Endothelial cell of umbilical vein (primary cell): ENCODE data around the gene AKR1C2. TPM values are rescaled to one million over a fixed set of nuclear protein-coding genes. Genes with fewer than 3 reads are reported as not detected.
"Not testable (repeated sequence)": the region's sequence is repeated elsewhere in the genome, so short reads cannot be mapped to it uniquely, and the experiment has no call there.

Experiments used
- BruUV-seq: library from RNA; stranded (reverse); fragments of 400-500 nt; replicated peaks from 2 replicates; lab custom pipeline; 2021; lab: Mats Ljungman, UMichigan
- CTCF ChIA-PET: fragments of 300-600, 350-600 bp; sonication (Branson Sonifier 250); formaldehyde crosslinking; loops from one replicate; lab custom pipeline; 2021; ENCODE audit warnings: antibody characterized with exemption, inconsistent platforms; lab: Charles Lee
- POLR2A ChIA-PET: fragments of 300-600, 350-600 bp; sonication (Branson Sonifier 250); formaldehyde crosslinking; loops from one replicate; lab custom pipeline; 2021; ENCODE audit warnings: antibody characterized with exemption, inconsistent platforms; lab: Charles Lee
- DNase-seq: peaks from one replicate; pipeline ENCODE4 v3.0.0-alpha.2; 2011; ENCODE audit warnings: low read depth, low spot score
- FAIRE-seq: peaks from 2 replicates; lab custom pipeline; 2011; peaks lifted over from hg19 to GRCh38; lab: Jason Lieb, UNC
- H2AFZ ChIP-seq: 2 replicates; pipeline ENCODE4 v1.6.0; 2012; ENCODE audit warnings: low read depth, low read length, control low read depth, inconsistent platforms
- H3K27ac ChIP-seq: 2 replicates; pipeline ENCODE4 v1.5.1; 2011; ENCODE audit warnings: low read depth, mild to moderate bottlenecking, control low read depth, low read length, moderate library complexity; ENCODE audit not compliant: insufficient read depth
- H3K27me3 ChIP-seq, 2 experiments: 2 replicates each; pipeline versions ENCODE4 v1.6.0 to v1.6.1; 2011; ENCODE audit warnings: low read length in 2 of 2, mixed read lengths in 1 of 2; ENCODE audit not compliant: control insufficient read depth in 2 of 2, insufficient read depth in 2 of 2
- H3K36me3 ChIP-seq, 2 experiments: 2 replicates in 1 of 2; 3 replicates in 1 of 2; pipeline ENCODE4 v1.5.1; 2011; ENCODE audit warnings: low read length in 2 of 2, mild to moderate bottlenecking in 1 of 2, moderate library complexity in 1 of 2; ENCODE audit not compliant: control insufficient read depth in 2 of 2, insufficient read depth in 2 of 2; ENCODE audit errors: extremely low read depth in 1 of 2
- H3K4me1 ChIP-seq: 3 replicates; pipeline ENCODE4 v1.5.1; 2011; ENCODE audit warnings: mild to moderate bottlenecking, low read length; ENCODE audit not compliant: control insufficient read depth, insufficient read depth; ENCODE audit errors: extremely low read depth
- H3K4me2 ChIP-seq: 2 replicates; pipeline ENCODE4 v1.6.1; 2011; ENCODE audit warnings: low read length, control low read depth, mixed read lengths; ENCODE audit not compliant: insufficient read depth
- H3K4me3 ChIP-seq, 3 experiments: fragments of 200-600 bp in 1 of 3; sonication (generic), shearing (Covaris generic) in 1 of 3; replicated peaks in 1 of 3; 2 replicates each; pipeline ENCODE4 v1.5.1; 2011 to 2016; ENCODE audit warnings: control low read depth in 3 of 3, low read length in 3 of 3, mild to moderate bottlenecking in 2 of 3, inconsistent platforms in 1 of 3, low read depth in 1 of 3, moderate library complexity in 1 of 3; ENCODE audit not compliant: insufficient read depth in 1 of 3
- H3K79me2 ChIP-seq: 2 replicates; pipeline ENCODE4 v1.6.0; 2012; ENCODE audit warnings: low read length, inconsistent platforms; ENCODE audit not compliant: control insufficient read depth, insufficient read depth
- H3K9ac ChIP-seq: replicated peaks from 2 replicates; pipeline ENCODE3; 2011; ENCODE audit warnings: low read length, control low read depth; ENCODE audit not compliant: insufficient read depth; ENCODE audit errors: extremely low read depth
- H3K9me1 ChIP-seq: replicated peaks from 3 replicates; pipeline ENCODE4 v1.6.0; 2011; ENCODE audit warnings: mild to moderate bottlenecking, low read length; ENCODE audit not compliant: control insufficient read depth, insufficient read depth; ENCODE audit errors: extremely low read depth
- H3K9me3 ChIP-seq: replicated peaks from 2 replicates; pipeline ENCODE4 v1.5.1; 2012; ENCODE audit warnings: low read length, inconsistent platforms; ENCODE audit not compliant: control insufficient read depth, insufficient read depth
- H4K20me1 ChIP-seq: replicated peaks from 2 replicates; pipeline ENCODE3; 2011; ENCODE audit warnings: mild to moderate bottlenecking, low read length; ENCODE audit not compliant: control insufficient read depth, insufficient read depth; ENCODE audit errors: extremely low read depth
- CTCF ChIP-seq, 2 donors: IDR thresholded peaks; 1 replicate in 1 of 2; 2 replicates in 1 of 2; pipeline ENCODE4 v1.5.1; 2011; ENCODE audit warnings: low read length in 2 of 2, mild to moderate bottlenecking in 2 of 2, moderate library complexity in 2 of 2, control low read depth in 1 of 2, inconsistent platforms in 1 of 2, low read depth in 1 of 2; ENCODE audit not compliant: insufficient read depth in 1 of 2; ENCODE audit errors: extremely low read depth in 1 of 2
- EZH2 ChIP-seq: IDR thresholded peaks from 2 replicates; pipeline ENCODE4 v1.6.1; 2012; ENCODE audit warnings: borderline replicate concordance, low read depth, mild to moderate bottlenecking, moderate library complexity, low read length, inconsistent platforms; ENCODE audit not compliant: severe bottlenecking
- FOS ChIP-seq: IDR thresholded peaks from 2 replicates; pipeline ENCODE4 v1.6.1; 2011; ENCODE audit warnings: mild to moderate bottlenecking, low read length, moderate library complexity, borderline replicate concordance; ENCODE audit not compliant: insufficient read depth
- MAX ChIP-seq: IDR thresholded peaks from 2 replicates; pipeline ENCODE4 v1.6.1; 2011; ENCODE audit not compliant: insufficient read depth, insufficient read length
- MYC ChIP-seq: IDR thresholded peaks from one replicate; pipeline ENCODE4 v1.6.1; 2011; ENCODE audit warnings: mild to moderate bottlenecking, low read depth, low read length
- POLR2A ChIP-seq: IDR thresholded peaks from 2 replicates; pipeline ENCODE4 v1.6.1; 2012; ENCODE audit warnings: low read depth, mild to moderate bottlenecking, control low read depth, low read length
- POLR2AphosphoS5 ChIP-seq: IDR thresholded peaks from 2 replicates; pipeline ENCODE4 v1.6.1; 2012; ENCODE audit warnings: low read depth, mild to moderate bottlenecking, control low read depth, low read length, moderate library complexity; ENCODE audit not compliant: insufficient read depth
- dilution Hi-C: fragments of 300-500 bp; cut with MboI; formaldehyde crosslinking; loops from one replicate; pipeline ENCODE4 v1.15.0; 2019; ENCODE audit warnings: low sequenced_read_pairs; ENCODE audit not compliant: extremely low pct_ligation_motif_present
- intact Hi-C: fragments of 100-400 bp; cut with micrococcal nuclease; formaldehyde crosslinking; loops from one replicate; pipeline ENCODE4 v1.10.0; 2022
- polyA plus RNA-seq, 4 experiments: library from polyadenylated mRNA; depleted of rRNA in 3 of 4; stranded (reverse) in 3 of 4; unstranded in 1 of 4; fragments of >200 nt; gene quantifications; 2 replicates each; pipeline versions ENCODE4 v1.2.1 to v1.2.3, GENCODE V29; 2011 to 2012; ENCODE audit warnings: missing spikeins in 1 of 4
- total RNA-seq: library from RNA; stranded (reverse); gene quantifications from 2 replicates; pipeline ENCODE4 v1.2.3, GENCODE V29; 2021

Gene AKR1C2
- total and polyA plus RNA-seq, 2 donors (not counting 3 experiments of a cell fraction or from before 2014, with no cell fraction given): 0.84 to 1.7 TPM

- H3K9me3 ChIP-seq: no peaks in the 10 kb centered on the region
- no peaks in the 10 kb centered on the region for H3K36me3 ChIP-seq
- DNase-seq: no peak
- no peak overlapping the region for H3K4me2 ChIP-seq
- dilution Hi-C loops (no loop called here), intact Hi-C loops (no loop called here)
- CTCF ChIA-PET: no interaction called here
- no peaks in the 10 kb centered on the region for H4K20me1 ChIP-seq
- H3K9me1 ChIP-seq: no peaks in the 10 kb centered on the region
- H3K4me1 ChIP-seq: no peaks in the 10 kb centered on the region
- FAIRE-seq: no peak
- no peak overlapping the region for H2AFZ ChIP-seq
- BruUV-seq: no TSS peak
- H3K79me2 ChIP-seq: no peaks in the 10 kb centered on the region
- POLR2A ChIA-PET: no interaction called here
- no peak overlapping the region for H3K27ac ChIP-seq
- no peak overlapping the region for H3K9ac ChIP-seq
- no peak overlapping the region for H3K4me3 ChIP-seq
- peak; percentile 4 for TF ChIP-seq FOS
- no peak for TF ChIP-seq MAX
- no peak for TF ChIP-seq MYC
- TF ChIP-seq CTCF (IDR thresholded peaks at IDR 0.05; ENCODE audit: extremely low read depth in 1 of 2, insufficient read depth in 1 of 2, low read depth in 1 of 2, low read length in 2 of 2): no peak
- no peak for TF ChIP-seq EZH2
- TF ChIP-seq POLR2A: no peak
- no peak for TF ChIP-seq POLR2AphosphoS5
- H3K27me3 ChIP-seq: no peaks in the 10 kb centered on the region
Measured at GRCh38 chr10:5047912-5048628, 44.4 kb upstream of the AKR1C2 start.

GRCh38 chr10:5047055-5047454, 43.4 kb upstream of the AKR1C2 start:
- POLR2A ChIA-PET, FAIRE-seq, H3K36me3 ChIP-seq: not testable (repeated sequence)

More at GRCh38 chr10:5047055-5047454, 43.4 kb upstream of the AKR1C2 start:
- intact Hi-C loops, H3K9me1 ChIP-seq, BruUV-seq, H3K27me3 ChIP-seq, H3K4me2 ChIP-seq, H3K9ac ChIP-seq, H3K4me3 ChIP-seq, dilution Hi-C loops, H4K20me1 ChIP-seq, H3K27ac ChIP-seq, H3K79me2 ChIP-seq, DNase-seq, H3K9me3 ChIP-seq, H3K4me1 ChIP-seq, CTCF ChIA-PET, H2AFZ ChIP-seq: not testable (repeated sequence)
